ENCODE results near the gene CKLF. TPM values are rescaled to one million over a fixed set of nuclear protein-coding genes. Genes with fewer than 3 reads are reported as not detected.
"Not testable (repeated sequence)": the region's sequence is repeated elsewhere in the genome, so short reads cannot be mapped to it uniquely, and the experiment has no call there.

CKLF gene
- total RNA-seq, 6 experiments from 2014 or later: 44.7 to 61.4 (median 56.8) TPM

DNA sequence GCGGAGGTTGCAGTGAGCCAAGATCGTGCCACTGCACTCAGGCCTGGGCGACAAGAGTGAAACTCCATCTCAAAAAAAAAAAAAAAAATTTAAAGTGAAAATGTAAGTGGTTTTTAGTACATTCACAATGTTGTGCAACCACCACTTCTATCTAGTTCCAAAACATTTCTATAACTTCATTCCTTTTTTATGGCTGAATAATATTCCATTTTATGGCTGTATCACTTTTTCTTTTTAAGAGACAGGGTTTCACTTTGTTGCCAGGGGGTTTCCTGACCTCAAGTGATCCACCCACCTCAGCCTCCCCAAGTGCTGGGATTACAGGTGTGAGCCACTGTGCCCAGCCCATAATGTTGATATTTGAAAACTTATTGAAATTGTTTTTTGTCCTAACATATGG, 40.4 kb downstream of the CKLF start:
- no peak overlapping the region for H3K27ac Mint-ChIP-seq
- H3K27me3 Mint-ChIP-seq (ENCODE audit: insufficient read depth): peaks cover 33% of the 10 kb centered on the region
- DNase-seq: no peak
- no peak for TF ChIP-seq CTCF (IDR thresholded peaks at IDR 0.05)
- H3K9me3 Mint-ChIP-seq: 0 out of 2 replicates have a peak, but pooled peaks cover 3% of the 10 kb centered on the region
- H3K36me3 Mint-ChIP-seq (ENCODE audit: low read depth): no peaks in the 10 kb centered on the region
- H3K4me1 Mint-ChIP-seq (ENCODE audit: low read depth): no peaks in the 10 kb centered on the region
- H3K4me3 Mint-ChIP-seq: no peak overlapping the region

DNA sequence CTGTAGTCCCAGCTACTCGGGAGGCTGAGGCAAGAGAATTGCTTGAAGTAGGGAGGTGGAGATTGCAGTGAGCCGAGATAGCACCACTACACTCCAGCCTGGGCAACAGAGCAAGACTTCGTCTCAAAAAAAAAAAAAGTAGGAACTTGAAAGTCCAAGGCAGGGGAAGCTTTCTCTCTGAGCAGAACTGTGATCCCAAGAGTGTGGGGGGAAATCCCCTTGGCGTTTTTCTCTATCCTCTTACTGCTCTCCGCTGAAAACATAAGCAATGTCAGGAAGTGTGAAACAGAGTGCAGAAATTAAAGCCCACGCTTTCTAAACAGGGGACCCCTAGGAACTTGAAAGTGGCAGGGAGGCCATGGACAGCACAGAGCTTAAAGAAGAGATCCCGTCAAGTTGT, 42.4 kb downstream of the CKLF start:
- H3K4me1 Mint-ChIP-seq (ENCODE audit: low read depth): no peaks in the 10 kb centered on the region
- TF ChIP-seq CTCF (IDR thresholded peaks at IDR 0.05): no peak
- 0 out of 2 replicates have a peak, but pooled peaks cover 3% of the 10 kb centered on the region for H3K9me3 Mint-ChIP-seq
- DNase-seq: no peak
- H3K27ac Mint-ChIP-seq: no peak overlapping the region
- no peak overlapping the region for H3K4me3 Mint-ChIP-seq
- peaks cover 36% of the 10 kb centered on the region for H3K27me3 Mint-ChIP-seq (ENCODE audit: insufficient read depth)
- H3K36me3 Mint-ChIP-seq (ENCODE audit: low read depth): no peaks in the 10 kb centered on the region

DNA sequence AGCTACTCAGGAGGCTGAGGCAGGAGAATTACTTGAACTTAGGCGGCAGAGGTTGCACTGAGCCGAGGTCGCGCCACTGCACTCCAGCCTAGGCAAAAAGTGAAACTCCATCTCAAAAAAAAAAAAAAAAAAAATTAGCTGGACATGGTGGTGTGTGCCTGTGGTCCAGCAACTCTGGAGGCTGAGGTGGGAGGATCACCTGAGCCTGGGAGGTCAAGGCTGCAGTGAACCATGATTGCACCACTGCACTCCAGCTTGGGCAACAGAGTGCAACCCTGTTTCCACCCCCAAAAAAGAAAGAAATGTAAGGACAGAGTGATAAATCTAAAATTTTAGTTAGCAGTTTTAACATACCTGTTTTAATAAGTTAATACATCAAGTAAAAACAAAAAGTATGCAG, 44.2 kb downstream of the CKLF start:
- not testable (repeated sequence) for H3K27ac Mint-ChIP-seq; H3K9me3 Mint-ChIP-seq; H3K36me3 Mint-ChIP-seq (ENCODE audit: low read depth); H3K4me1 Mint-ChIP-seq (ENCODE audit: low read depth); H3K4me3 Mint-ChIP-seq; DNase-seq
- peaks cover 33% of the 10 kb centered on the region for H3K27me3 Mint-ChIP-seq (ENCODE audit: insufficient read depth)

- no peak overlapping the region for H3K27ac Mint-ChIP-seq
- TF ChIP-seq CTCF (IDR thresholded peaks at IDR 0.05): no peak
- no peak overlapping the region for H3K4me3 Mint-ChIP-seq
- peaks cover 8% of the 10 kb centered on the region for H3K36me3 Mint-ChIP-seq (ENCODE audit: low read depth)
- H3K4me1 Mint-ChIP-seq (ENCODE audit: low read depth): no peaks in the 10 kb centered on the region
- peaks cover 7% of the 10 kb centered on the region; the same call in 1 of the 2 replicates for H3K9me3 Mint-ChIP-seq
- H3K27me3 Mint-ChIP-seq (ENCODE audit: insufficient read depth): peaks cover 31% of the 10 kb centered on the region
- no peak for DNase-seq
These were observed 44.8 kb downstream of the CKLF start for GRCh38 chr16:66596986-66597848.

DNA sequence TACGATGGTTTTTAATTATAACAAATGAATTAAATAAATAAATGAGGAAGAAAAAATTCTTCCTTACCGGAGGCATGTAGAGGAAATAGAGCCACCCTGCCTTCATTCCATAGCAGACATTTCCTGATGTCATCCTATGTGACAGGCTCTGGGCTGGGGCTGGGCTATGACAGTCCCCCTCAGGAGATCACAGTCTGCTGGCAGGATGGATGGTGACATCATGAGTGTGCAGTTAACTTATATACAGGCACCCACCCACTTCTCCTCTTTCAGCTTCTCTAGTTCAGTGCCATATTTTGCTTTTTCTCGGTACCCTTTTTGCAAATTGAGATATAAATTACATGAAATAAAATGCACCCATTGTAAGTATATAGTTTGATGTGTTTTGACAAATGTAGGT, 45.7 kb downstream of the CKLF start:
- TF ChIP-seq CTCF (IDR thresholded peaks at IDR 0.05): no peak
- no peak overlapping the region for H3K27ac Mint-ChIP-seq
- H3K9me3 Mint-ChIP-seq: peaks cover 7% of the 10 kb centered on the region; the same call in 1 of the 2 replicates
- H3K27me3 Mint-ChIP-seq (ENCODE audit: insufficient read depth): peaks cover 29% of the 10 kb centered on the region
- H3K36me3 Mint-ChIP-seq (ENCODE audit: low read depth): peaks cover 8% of the 10 kb centered on the region
- DNase-seq: no peak
- H3K4me1 Mint-ChIP-seq (ENCODE audit: low read depth): no peaks in the 10 kb centered on the region
- H3K4me3 Mint-ChIP-seq: no peak overlapping the region

GRCh38 chr16:66599726-66600125, 47.4 kb downstream of the CKLF start:
- H3K4me1 Mint-ChIP-seq (ENCODE audit: low read depth): peaks cover 9% of the 10 kb centered on the region
- no peak for TF ChIP-seq CTCF (IDR thresholded peaks at IDR 0.05)
- peaks cover 16% of the 10 kb centered on the region for H3K27me3 Mint-ChIP-seq (ENCODE audit: insufficient read depth)
- H3K4me3 Mint-ChIP-seq: no peak overlapping the region
- H3K9me3 Mint-ChIP-seq: peaks cover 4% of the 10 kb centered on the region; the same call in 1 of the 2 replicates
- no peak for DNase-seq
- no peak overlapping the region for H3K27ac Mint-ChIP-seq
- H3K36me3 Mint-ChIP-seq (ENCODE audit: low read depth): peaks cover 8% of the 10 kb centered on the region
